Measurements from ENCODE around the gene TBCD. TPM values are rescaled to one million over a fixed set of nuclear protein-coding genes. Genes with fewer than 3 reads are reported as not detected.
"Not testable (repeated sequence)": the region's sequence is repeated elsewhere in the genome, so short reads cannot be mapped to it uniquely, and the experiment has no call there.

Gene TBCD
- total RNA-seq, 1 experiment from 2014 or later: 17.4 TPM

GRCh38 chr17:82726427-82726826, 25.4 kb upstream of the TBCD start:
- DNase-seq (ENCODE audit: extremely low read depth, low read depth): no peak

- DNase-seq (ENCODE audit: extremely low read depth, low read depth): no peak
Measured at GRCh38 chr17:82729479-82730260, 22.2 kb upstream of the TBCD start.

- DNase-seq (ENCODE audit: extremely low read depth, low read depth): no peak
Measured at GRCh38 chr17:82732118-82732743, 19.6 kb upstream of the TBCD start.

DNA sequence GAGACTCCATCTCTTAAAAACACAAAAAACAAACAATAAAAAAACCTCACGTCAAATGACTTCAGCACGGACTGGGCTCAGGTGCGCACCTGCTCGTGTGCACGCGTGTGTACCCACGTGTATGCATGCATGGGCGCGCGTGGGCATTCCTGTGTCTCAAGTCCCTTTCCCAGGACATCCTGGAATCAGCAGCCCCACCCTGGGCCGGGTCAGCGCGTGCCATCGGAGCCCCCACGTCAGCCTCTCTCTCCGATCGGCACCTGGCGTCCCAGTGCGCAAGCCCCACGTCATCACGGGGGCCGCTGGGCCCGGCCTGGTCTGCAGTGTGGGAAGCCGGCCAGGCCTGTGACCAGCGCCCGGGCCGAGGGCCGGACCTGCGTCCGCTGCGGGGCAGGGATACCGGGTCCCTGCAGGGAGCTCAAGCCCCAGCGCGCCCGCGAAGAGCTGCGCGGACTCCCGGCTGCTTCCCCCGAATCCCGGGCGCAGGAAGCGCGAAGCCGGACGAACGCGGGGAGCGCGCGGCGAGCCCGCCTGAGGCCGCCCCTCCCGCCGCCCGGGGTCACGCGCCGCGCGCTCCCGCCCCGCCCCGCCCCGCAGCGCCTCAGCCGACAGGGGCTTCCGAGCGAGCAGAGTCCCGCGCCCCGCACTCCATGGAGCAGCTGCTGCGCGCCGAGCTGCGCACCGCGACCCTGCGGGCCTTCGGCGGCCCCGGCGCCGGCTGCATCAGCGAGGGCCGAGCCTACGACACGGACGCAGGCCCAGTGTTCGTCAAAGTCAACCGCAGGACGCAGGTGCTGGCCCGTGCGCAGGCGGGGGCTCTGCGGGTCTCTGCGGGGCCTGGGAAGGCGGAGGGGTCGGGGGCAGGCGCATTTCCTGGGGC, 16.6 kb upstream of the TBCD start, which contains the start of gene FN3K:
FN3K (plus strand) TSS at position 629 of the 880 bp plus-strand sequence; CDS start at position 651, 22 bp downstream.
- peak; percentile 39 for DNase-seq (ENCODE audit: extremely low read depth, low read depth)

DNA sequence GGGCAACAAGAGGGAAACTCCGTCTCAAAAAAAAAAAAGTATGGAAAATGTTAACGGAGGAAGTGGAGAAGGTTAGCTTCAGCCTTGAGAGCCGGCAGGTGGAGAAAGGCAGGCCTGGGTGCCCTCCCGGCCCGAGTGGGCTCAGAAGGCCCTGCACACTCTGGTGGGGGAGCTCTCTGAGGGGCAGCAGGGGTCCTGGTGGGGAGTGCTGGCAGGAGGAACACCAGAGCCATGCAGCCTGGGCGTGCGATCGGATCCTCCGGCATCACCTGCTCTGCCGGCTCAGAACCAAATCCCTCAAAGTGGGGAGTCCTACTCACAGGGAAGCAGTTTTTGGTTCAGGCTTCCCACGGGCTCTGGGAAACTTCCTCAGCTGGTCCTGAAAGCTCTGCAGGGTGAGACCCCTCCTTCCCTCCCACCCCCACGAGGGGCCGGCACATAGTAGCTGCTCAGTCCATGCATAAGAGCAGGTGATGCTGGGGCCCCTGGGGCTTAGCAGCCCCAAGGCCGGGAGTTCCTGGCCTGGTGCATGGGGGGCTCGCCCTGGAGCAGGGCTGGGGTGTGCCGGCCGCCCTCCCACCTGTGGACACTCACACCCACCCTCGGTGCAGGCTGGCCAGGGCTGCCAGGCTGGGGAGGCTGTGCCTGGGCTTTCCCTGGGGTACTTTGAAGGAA, 15.2 kb upstream of the TBCD start:
- no peak for DNase-seq (ENCODE audit: extremely low read depth, low read depth)

DNA sequence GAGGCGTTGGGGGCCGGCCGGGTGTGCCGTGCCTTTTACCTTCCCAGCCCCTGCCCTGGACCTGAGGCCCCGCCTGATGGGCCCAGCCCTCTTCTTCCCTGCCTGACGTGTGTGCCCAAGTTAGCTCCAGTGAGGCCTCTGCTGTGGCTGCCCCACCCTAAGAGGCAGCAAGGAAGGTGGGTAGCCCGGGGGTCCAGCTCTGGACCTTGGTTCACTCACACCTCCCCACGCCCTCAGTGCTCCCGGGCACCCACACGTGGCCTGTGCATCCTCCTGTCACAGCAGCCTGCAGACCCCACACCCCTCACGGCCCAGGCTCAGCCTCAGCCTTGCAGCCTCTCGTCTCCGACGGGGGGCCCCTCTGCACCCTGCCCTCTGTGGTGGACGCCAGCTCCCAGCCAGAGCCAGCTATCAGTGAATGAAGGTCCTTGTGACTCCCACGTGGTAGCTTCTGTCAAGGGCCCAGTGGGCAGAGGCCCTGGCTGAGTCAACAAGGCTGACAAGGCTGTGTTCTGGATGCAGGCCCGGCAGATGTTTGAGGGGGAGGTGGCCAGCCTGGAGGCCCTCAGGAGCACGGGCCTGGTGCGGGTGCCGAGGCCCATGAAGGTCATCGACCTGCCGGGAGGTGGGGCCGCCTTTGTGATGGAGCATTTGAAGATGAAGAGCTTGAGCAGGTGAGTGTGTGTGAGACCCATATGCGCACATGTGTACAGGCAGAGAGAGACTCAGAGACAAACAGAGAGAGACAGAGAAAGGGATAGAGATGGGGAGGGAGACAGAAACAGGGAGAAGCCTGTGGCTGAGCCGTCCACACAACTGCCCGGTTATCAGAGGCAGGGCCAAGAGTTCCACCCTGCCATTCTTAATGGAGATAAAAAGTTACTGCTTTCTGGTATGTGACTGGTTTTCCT, 13.6 kb upstream of the TBCD start:
- no peak for DNase-seq (ENCODE audit: extremely low read depth, low read depth)

DNA sequence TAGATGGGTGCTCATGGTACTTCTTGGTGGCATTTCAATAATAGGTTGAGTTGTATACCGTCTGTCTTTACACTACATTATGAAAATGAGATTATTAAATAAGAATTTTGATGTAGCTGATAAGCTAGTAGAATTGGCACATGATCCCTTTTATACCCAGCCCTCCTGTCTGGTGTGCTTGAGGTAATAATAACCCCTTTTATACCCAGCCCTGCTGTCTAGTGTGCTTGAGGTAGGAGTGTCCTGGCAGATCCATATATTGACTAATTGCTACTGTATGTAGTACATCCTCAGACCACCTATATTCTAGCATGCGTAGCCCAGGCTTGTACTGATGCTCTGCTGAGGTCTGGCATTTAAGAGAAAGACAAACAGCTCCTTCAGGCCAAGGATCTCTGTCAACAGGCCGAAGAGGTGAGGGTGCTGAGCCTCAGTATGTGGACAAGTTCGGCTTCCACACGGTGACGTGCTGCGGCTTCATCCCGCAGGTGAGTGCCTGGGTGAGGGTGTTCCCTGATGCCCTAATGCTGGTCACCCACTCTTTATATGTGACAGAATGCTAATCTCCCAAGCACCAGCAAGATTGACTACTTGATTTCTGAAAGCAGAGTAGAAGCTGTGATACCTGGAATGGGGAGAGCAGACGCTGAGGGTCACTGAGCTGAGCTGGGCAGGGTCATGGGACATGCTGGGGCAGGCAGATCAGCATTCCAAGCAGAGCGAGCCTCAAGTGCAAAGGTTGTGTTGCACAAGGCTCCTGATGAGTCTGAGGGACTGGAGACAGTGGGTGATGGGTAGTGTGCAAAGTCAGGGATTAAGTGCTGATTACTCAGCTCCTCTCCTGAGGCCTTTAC, 10.7 kb upstream of the TBCD start:
- DNase-seq (ENCODE audit: extremely low read depth, low read depth): no peak

DNA sequence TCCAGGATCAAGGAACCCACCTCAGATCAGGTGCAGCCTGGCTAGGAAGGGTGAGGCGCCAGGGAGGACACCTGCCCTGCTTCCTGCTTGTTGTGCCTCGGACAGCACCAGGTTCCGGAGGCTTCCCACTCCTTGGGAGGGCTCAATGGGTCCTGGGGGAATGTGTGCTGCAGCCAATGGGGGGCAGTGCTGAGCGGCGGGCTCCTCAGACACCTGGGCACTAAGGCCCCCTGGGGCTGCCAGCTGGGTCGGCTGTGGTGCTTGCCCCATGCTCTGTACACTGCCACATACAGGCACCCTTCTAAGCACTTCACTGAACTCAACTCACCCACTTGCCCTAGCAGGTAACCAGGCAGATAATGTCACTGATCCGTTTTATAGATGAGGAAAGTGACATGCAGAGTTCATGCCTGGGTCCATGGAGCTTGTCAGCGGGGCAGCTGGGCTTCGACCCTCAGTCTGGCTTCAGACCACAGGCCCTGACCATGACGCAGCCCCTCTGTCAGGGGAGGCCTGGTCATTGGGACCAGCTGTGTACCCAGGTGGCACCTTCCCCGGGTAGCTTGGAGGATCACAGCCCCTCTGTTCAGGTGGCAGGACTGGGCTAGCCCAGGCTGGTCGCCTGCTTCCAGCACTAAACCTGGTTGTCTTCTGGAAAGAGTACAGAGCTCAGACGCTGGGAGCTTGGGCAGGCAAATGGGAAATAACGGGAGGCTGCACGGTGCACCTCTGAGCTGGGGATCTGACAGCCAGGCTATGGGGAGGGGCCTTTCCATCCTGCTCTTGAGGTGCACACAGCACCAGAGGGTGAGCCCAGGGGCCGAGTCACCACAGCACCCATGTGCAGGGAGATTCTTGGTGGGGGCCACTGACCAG, 8.3 kb upstream of the TBCD start:
- no peak for DNase-seq (ENCODE audit: extremely low read depth, low read depth)

DNA sequence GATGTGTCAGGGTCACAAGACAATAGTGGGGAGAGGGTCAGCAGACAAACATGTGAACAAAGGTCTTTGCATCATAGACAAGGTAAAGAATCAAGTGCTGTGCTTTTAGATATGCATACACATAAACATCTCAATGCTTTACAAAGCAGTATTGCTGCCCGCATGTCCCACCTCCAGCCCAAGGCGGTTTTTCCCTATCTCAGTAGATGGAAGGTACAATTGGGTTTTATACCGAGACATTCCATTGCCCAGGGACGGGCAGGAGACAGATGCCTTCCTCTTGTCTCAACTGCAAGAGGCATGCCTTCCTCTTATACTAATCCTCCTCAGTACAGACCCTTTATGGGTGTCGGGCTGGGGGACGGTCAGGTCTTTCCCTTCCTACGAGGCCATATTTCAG, 7.1 kb upstream of the TBCD start:
- not testable (repeated sequence) for DNase-seq (ENCODE audit: extremely low read depth, low read depth)

DNA sequence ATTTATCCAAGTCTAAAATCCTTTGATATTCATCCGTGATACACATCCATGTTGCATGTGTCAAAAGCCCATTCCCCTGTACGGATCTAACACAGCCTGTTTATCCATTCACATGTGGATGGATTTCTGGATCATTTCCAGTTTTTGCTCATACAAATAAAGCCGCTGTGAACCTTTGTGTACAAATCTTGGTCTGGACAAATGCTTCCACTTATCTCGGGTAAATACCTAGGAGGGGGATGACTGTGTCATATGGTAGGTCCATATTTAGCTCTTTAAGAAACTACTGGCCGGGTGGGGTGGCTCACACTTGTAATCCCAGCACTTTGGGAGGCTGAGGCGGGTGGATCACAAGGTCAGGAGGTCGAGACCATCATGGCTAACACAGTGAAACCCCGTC, 6.3 kb upstream of the TBCD start:
- DNase-seq (ENCODE audit: extremely low read depth, low read depth): no peak

DNA sequence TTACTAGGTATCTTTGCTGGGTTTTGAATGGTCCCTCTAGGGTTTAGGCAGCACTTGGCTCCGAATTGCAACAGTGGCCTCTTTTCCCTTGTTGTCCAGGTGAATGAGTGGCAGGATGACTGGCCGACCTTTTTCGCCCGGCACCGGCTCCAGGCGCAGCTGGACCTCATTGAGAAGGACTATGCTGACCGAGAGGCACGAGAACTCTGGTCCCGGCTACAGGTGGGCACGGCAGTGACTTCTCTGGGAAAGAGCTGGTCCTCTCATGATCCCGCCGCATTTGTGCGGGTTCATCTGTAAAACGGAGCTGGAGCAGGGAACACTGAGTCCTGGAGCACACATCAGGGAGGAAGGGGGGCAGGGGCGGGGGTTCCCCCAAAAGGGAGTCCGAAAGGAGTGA, 3.1 kb upstream of the TBCD start:
- DNase-seq (ENCODE audit: extremely low read depth, low read depth): no peak

GRCh38 chr17:82750241-82750908, 1.5 kb upstream of the TBCD start:
- DNase-seq (ENCODE audit: extremely low read depth, low read depth): no peak

DNA sequence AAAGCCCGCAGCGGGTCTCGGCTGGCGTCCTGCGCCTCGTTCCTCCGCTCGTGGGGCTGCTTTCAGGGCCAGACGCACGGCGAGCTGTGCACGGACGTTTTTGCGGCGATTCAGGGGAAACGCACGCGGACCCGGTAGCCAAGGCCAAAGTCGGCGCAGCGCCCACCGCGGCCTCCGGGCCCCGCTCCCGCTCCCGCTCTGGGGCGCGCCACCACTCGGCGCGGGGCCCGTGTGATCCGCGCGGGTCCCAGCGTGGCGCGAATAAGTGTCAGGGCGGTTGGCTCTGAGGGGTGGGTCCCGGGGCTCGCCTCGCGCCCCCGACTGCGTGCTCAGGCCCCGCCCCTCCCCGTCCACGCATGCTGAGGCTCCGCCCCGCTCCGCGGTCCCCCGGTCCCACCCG, 694 bp upstream of the TBCD start:
- no peak for DNase-seq (ENCODE audit: extremely low read depth, low read depth)

GRCh38 chr17:82752371-82753200, 721 bp downstream of the TBCD start:
- no peak for DNase-seq (ENCODE audit: extremely low read depth, low read depth)

DNA sequence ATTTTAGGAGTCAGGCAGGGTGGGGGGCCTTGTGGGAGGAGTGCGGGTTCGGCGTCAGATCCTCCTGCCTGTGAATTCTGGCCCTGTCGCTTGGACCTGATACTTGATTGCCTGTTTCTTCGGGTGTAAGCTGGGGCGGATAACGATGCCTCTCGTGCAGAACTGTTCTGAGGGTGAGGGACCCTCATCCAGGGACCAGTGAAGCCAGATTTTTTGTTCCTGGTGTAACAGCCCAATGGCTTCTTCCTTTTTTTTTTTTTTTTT, 1.3 kb downstream of the TBCD start:
- DNase-seq (ENCODE audit: extremely low read depth, low read depth): no peak

Data from NCI-H460 (cell line).